Peyer's patch (tissue), 4 donors: ENCODE results near the gene PPP1CB.

Experiments
- POLR2A ChIP-seq, 2 donors: fragments of 450-650 bp; IDR thresholded peaks; one replicate each; pipeline ENCODE4 v1.5.1; 2017; ENCODE audit warnings: antibody characterized with exemption in 2 of 2, mild to moderate bottlenecking in 2 of 2, moderate library complexity in 2 of 2
- TF ChIP-seq, protein P1 (sequence below), 6 experiments: fragments of 450-650 bp in 4 of 6; fragments of 200-600 bp in 2 of 6; sonication (generic) in 1 of 6; IDR thresholded peaks; one replicate each; pipeline ENCODE4 v1.5.1; 2017 to 2019; ENCODE audit warnings: antibody characterized with exemption in 6 of 6, mild to moderate bottlenecking in 3 of 6, moderate library complexity in 1 of 6

DNA sequence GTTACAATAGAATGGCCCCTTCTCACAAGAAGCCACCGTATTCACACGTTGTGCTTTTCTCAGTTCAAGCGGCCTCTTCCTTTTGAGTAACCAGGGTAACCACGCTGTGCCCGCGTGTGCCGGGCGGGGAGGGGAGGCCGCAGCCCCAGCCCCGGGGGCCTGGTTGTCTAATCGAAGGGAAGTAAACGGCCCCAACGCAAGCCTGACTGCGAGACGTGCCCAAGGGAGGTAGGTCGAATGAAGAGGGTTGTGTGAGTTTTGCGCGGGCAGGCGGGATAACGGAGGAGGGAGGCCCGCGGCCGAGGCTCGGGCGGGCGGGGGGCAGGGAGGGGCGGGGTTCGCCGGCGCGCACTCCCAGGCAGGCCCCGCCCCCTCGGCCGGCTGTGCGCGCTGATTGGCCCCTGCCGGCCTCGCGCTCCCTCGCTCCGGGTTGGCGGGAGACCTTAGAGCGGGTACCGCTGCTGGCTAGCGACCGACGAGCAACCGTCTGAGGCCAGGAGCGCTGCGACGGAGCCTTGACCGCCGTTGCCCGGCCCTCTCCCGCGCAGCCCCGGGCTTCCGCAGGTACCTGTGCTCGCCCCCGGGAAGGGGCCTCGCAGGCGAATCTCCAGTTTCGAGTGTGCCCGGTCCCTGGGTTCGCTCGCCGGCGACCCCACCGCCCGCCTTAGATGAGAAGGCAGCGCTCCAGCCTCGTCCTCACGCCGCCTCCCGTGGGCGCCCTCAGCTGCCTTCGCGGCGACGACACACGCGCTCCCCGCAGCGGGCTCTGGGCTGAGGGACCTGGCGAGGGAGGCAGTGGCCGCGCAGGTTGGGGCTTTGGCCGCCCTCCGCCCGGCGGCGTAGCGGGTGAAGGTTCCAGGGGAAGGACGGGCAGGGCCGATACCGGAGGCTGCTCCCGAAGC lies 59.0 kb downstream of the PPP1CB start, which contains the start of gene SPDYA:
- TF ChIP-seq, protein P1, sequence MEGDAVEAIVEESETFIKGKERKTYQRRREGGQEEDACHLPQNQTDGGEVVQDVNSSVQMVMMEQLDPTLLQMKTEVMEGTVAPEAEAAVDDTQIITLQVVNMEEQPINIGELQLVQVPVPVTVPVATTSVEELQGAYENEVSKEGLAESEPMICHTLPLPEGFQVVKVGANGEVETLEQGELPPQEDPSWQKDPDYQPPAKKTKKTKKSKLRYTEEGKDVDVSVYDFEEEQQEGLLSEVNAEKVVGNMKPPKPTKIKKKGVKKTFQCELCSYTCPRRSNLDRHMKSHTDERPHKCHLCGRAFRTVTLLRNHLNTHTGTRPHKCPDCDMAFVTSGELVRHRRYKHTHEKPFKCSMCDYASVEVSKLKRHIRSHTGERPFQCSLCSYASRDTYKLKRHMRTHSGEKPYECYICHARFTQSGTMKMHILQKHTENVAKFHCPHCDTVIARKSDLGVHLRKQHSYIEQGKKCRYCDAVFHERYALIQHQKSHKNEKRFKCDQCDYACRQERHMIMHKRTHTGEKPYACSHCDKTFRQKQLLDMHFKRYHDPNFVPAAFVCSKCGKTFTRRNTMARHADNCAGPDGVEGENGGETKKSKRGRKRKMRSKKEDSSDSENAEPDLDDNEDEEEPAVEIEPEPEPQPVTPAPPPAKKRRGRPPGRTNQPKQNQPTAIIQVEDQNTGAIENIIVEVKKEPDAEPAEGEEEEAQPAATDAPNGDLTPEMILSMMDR (IDR thresholded peaks at IDR 0.05): peak in 1 of 6 experiments; percentile 3
- TF ChIP-seq POLR2A (IDR thresholded peaks at IDR 0.05): no peak
